GM21825 (cell line): ENCODE data around the gene FTO.
"Not testable (repeated sequence)": the region's sequence is repeated elsewhere in the genome, so short reads cannot be mapped to it uniquely, and the experiment has no call there.

Experiments used
- ATAC-seq: cut with Tn5 transposase; IDR thresholded peaks from one replicate; pipeline ENCODE4 v1.9.1; 2021; ENCODE audit warnings: mild to moderate bottlenecking, moderate library complexity; ENCODE audit not compliant: unreplicated experiment

Gene FTO

GRCh38 chr16:53849994-53850393, 146.0 kb downstream of the FTO start:
- ATAC-seq, result no peak

- no peak for ATAC-seq
These were observed 148.7 kb downstream of the FTO start for GRCh38 chr16:53852678-53853077.

DNA sequence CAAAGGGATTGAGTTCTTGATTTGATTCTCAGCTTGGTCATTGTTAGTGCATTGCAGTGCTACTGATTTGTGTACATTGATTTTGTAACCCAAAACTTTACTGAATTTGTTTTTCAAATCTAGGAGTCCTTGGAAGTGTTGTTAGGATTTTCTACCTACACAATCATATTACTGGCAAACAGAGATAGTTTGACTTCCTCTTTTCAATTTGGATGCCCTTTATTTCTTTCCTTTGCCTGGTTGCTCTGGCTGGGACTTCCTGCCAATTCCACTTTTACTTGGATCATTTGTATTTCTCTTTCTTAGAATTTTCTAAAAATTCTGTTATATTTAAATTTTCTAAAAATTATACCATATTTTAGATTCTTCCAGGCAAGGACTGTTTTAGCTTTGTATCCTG, 151.1 kb downstream of the FTO start:
- ATAC-seq, result no peak

DNA sequence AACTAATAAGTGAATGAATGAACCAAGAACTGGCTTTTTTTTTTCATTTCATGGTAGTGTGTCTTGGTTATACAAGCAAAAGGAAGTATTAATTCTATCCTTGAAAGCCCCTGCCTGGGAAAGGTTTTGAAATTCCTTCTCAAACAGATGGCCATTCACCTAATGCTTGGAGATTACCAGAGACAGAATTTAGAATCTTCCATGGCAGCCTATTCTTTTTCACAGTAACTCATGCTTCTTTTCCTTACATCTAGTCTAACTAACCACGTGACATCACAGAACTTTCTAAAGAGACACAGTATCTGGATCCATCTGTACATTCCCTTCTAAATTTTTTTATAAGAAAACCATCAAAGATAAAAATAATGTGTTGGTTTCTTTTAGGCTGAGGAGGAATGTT, 151.6 kb downstream of the FTO start:
- no peak for ATAC-seq

- ATAC-seq, result no peak
These were observed 156.1 kb downstream of the FTO start for GRCh38 chr16:53859995-53860540.

DNA sequence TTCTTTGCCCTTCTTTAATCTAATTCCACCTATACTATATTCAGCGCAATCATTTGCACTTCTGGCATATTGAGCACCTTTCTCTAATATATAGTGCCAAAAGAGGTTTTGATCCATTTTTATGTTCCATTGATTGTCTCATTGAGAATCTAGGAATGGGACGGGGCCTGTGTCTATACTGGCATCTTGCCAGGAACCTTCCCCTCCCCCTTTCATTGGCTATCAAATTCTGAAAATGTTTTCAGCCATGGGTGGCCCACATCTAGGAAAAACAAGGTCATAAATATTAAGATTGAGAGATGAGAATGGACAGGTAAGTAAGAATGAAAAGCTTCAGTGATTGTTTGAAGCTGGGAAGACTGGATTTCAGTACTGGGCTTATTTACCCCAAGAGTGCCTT, 159.9 kb downstream of the FTO start:
- no peak for ATAC-seq

- ATAC-seq, result no peak
These were observed 161.0 kb downstream of the FTO start for GRCh38 chr16:53864819-53865493.

GRCh38 chr16:53865494-53865863, 161.5 kb downstream of the FTO start:
- peak; percentile 85 for ATAC-seq

- ATAC-seq, result no peak
These were observed 162.6 kb downstream of the FTO start for GRCh38 chr16:53866520-53866919.

GRCh38 chr16:53870831-53871230, 166.9 kb downstream of the FTO start:
- no peak for ATAC-seq

- ATAC-seq, result no peak
These were observed 168.6 kb downstream of the FTO start for GRCh38 chr16:53872248-53873221.

DNA sequence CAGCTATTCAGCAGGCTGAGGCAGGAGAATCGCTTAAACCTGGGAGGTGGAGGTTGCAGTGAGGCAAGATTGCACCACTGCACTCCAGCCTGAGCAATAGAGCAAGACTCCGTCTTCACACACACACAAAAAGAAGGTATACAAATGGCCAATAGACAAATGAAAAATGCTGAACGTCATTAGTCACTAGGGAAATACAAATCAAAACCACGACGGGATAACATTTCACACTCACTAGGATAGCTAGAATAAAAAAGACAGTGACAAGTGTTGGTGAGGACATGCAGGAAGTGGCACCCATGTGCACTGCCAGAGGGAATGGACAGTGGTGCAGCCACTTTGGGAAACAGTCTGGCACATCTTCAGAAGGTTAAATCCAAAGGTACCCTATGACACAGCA, 172.9 kb downstream of the FTO start:
- ATAC-seq, result no peak

DNA sequence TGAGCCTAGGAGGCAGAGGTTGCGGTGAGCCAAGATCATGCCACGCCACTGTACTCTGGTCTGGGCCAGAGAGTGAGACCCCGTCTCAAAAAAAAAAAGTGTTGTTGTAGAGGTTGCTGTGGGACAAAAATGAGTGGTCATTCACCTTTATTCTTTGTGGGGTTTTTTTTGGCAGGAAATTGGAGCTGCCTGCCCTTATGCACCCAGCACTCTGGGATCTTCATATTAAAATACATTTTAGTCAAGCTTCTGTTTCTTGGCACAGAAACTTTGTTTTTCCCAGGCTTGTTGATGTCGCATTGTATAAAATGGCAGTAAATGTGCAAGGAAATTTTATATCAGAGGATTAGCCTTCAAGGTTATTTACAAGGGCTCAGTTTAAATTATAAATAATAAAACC, 174.3 kb downstream of the FTO start:
- ATAC-seq, result no peak

DNA sequence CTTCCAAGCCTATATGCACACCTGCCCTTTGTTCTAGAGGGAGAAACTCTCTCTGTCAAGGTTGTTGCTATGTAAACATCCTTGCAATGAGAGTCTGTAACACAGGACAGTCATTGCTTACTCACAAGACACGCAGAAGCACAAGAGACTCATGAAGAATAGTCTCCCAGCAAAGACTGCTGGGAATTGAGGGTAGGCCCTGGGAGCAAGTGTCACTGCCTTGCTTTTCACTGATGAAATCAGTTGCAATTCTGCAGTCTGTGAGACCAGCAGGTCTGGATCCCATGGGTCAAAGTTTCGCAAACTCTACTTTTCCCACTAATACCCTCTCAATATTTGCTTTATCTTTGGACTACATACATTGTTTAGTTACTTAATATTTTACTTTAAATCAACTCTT, 177.4 kb downstream of the FTO start:
- no peak for ATAC-seq

- no peak for ATAC-seq
These were observed 178.4 kb downstream of the FTO start for GRCh38 chr16:53882310-53882709.

GRCh38 chr16:53884748-53885147, 180.8 kb downstream of the FTO start:
- ATAC-seq, result no peak

DNA sequence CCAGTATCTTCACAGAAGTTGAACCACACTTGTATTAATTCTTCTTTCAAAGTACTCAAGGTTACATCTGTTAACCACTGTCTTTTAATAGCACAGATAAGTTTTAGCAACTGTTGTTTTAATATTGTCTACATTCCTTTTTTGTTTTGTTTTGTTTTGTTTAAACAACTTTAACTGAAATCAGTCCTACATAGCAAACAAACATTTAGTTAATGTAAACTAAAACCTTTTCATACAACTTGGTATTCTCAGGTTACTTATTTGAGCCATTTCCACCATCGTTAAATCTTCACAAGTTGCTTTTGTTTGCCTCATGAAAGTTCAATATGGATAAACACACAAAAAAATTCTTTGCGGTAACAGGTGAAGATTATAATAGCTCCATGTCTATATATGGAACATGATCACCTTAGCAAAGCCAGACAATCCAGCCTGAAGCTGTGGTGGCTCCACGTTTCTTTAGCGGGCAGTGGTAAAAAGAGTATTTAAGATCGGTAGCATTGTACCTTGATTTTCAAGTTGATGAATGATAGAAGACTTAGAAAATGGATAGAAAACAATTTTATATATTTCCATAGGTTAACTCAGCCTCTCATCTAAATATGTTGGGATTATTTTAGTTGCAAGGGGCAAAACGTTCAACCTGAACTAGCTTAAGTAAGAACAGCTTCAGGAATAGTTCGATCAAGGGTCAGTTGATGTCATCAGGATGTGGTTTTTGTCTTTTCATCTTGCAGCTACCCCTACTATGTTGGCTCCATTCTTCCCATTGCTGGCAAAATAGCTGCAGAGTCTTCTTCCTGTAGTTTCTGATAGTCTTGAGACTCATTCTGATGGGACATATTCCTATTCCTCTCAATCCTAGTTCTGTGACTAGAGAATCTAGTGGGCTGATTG, 182.8 kb downstream of the FTO start:
- ATAC-seq, result no peak

- no peak for ATAC-seq
These were observed 184.3 kb downstream of the FTO start for GRCh38 chr16:53888222-53888621.

DNA sequence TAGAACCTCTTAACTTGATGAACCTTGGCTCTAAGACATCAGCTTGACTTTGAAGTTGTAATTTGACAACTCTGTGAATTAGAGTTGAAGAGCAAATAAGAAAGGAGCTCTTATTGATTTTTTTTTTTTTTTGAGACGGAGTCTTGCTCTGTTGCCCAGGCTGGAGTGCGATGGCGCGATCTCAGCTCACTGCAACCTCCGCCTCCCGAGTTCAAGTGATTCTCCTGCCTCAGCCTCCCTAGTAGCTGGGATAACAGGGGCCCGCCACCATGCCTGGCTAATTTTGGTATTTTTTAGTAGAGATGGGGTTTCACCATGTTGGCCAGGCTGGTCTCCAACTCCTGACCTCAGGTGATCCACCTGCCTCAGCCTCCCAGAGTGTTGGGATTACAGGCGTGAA, 186.9 kb downstream of the FTO start:
- not testable (repeated sequence) for ATAC-seq

GRCh38 chr16:53891409-53892139, 187.6 kb downstream of the FTO start:
- ATAC-seq, result no peak
